ENCODE results near the gene SRSF11. TPM values are rescaled to one million over a fixed set of nuclear protein-coding genes. Genes with fewer than 3 reads are reported as not detected.

The SRSF11 gene
- total RNA-seq, 3 donors from 2014 or later (not counting 1 experiment from before 2014, with no cell fraction given) = 347 to 374 (median 359) TPM

DNA sequence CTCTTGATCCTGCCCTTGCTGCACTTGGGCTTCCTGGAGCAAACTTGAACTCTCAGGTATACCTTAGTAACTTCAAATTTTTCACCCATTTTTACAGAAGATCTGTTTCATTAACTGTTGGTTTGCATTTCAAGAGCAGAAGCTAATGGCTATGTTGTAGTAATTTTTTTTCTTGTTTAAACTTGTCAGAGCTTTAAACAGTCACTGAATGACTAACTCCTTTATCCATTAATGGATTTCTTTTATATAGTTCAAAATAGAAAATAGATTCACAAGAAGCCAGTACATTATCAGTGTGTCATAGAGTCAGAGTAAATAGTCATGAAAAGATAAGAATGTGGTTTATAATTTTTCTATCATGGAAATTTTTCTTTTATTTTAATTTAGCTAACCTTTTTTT lies 13.6 kb downstream of the SRSF11 start:
- H3K4me3 Mint-ChIP-seq = no peak overlapping the region
- TF ChIP-seq, protein P1, sequence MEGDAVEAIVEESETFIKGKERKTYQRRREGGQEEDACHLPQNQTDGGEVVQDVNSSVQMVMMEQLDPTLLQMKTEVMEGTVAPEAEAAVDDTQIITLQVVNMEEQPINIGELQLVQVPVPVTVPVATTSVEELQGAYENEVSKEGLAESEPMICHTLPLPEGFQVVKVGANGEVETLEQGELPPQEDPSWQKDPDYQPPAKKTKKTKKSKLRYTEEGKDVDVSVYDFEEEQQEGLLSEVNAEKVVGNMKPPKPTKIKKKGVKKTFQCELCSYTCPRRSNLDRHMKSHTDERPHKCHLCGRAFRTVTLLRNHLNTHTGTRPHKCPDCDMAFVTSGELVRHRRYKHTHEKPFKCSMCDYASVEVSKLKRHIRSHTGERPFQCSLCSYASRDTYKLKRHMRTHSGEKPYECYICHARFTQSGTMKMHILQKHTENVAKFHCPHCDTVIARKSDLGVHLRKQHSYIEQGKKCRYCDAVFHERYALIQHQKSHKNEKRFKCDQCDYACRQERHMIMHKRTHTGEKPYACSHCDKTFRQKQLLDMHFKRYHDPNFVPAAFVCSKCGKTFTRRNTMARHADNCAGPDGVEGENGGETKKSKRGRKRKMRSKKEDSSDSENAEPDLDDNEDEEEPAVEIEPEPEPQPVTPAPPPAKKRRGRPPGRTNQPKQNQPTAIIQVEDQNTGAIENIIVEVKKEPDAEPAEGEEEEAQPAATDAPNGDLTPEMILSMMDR (IDR thresholded peaks at IDR 0.05) = no peak
- no peaks in the 10 kb centered on the region for H3K9me3 ChIP-seq (ENCODE audit: control insufficient read depth, insufficient read depth, low read length)
- no peak overlapping the region for H3K27ac ChIP-seq (ENCODE audit: low read length)
- peaks cover 93% of the 10 kb centered on the region for H3K36me3 ChIP-seq (ENCODE audit: control insufficient read depth, insufficient read depth, low read length)
- H3K4me3 ChIP-seq (ENCODE audit: low read length) = no peak overlapping the region
- no peak for DNase-seq
- no peak for ATAC-seq
- H3K36me3 Mint-ChIP-seq = peaks cover 25% of the 10 kb centered on the region
- H3K27me3 ChIP-seq (ENCODE audit: control insufficient read depth, insufficient read depth, low read length) = no peaks in the 10 kb centered on the region
- H3K4me1 Mint-ChIP-seq = peaks cover 19 to 34% of the 10 kb centered on the region in 2 donors
- no peaks in the 10 kb centered on the region for H3K27me3 Mint-ChIP-seq (ENCODE audit: low read depth in 2 of 2)
- intact Hi-C loops (cut with micrococcal nuclease) = no loop called here
- H3K27ac Mint-ChIP-seq = peak overlapping the region; percentile 46 to 77
- no peaks in the 10 kb centered on the region for H3K9me3 Mint-ChIP-seq
- H3K4me1 ChIP-seq (ENCODE audit: control insufficient read depth, insufficient read depth, low read length) = no peaks in the 10 kb centered on the region

DNA sequence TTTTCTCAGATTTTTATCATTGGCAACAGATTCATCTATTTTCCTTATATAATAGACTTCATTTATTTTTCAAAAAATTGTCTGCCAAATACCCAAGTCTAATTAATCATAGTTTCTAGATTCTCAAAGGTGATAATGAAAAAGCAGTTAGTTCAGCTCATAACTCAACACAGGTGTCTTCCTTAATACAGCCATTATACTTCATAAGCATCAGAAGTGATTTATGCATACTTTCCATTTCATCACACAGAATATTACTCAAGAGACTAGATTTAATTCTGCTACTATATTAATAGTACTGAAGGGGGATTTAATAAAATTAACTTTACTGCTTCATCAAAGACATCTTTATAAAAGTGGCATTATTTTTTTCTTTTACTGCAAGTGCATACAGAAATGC lies 18.8 kb downstream of the SRSF11 start:
- Mint-ChIP-seq H3K27ac (peak overlapping the region in 1 of 2 donors; percentile 29), H3K36me3 (peaks cover 27% of the 10 kb centered on the region), H3K4me1 (peaks cover 14 to 16% of the 10 kb centered on the region in 2 donors), H3K4me3 (no peak overlapping the region), H3K9me3 (no peaks in the 10 kb centered on the region), H3K27me3 (ENCODE audit: low read depth in 2 of 2) (no peaks in the 10 kb centered on the region)
- intact Hi-C loops (cut with micrococcal nuclease) = no loop called here
- Histone ChIP-seq H3K27ac (ENCODE audit: low read length) (no peak overlapping the region), H3K9me3 (ENCODE audit: control insufficient read depth, insufficient read depth, low read length) (no peaks in the 10 kb centered on the region), H3K4me1 (ENCODE audit: control insufficient read depth, insufficient read depth, low read length) (no peaks in the 10 kb centered on the region), H3K36me3 (ENCODE audit: control insufficient read depth, insufficient read depth, low read length) (peaks cover 94% of the 10 kb centered on the region), H3K4me3 (ENCODE audit: low read length) (no peak overlapping the region), H3K27me3 (ENCODE audit: control insufficient read depth, insufficient read depth, low read length) (no peaks in the 10 kb centered on the region)
- DNase-seq (no peak), ATAC-seq (no peak)
- TF ChIP-seq, protein P1 (IDR thresholded peaks at IDR 0.05) = no peak

DNA sequence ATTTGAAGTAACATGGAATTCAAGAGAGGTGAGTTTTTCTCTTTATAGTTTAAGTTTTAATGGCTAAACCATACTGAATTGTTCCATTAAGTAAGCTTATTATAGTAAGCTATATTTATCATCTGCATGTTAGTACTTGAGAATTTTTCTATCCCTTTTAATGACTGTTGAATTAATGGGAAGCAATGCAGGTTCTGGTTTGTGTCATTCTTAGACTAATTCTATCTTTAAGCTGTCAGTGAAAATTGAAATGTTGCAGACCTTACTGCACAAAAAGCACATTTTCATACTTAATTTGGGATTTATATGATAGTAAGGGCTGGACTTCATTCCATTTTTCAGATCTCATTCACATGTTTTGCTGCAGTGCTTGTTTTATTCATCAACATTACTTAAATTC lies 25.9 kb downstream of the SRSF11 start:
- no peaks in the 10 kb centered on the region for H3K9me3 ChIP-seq (ENCODE audit: control insufficient read depth, insufficient read depth, low read length)
- Mint-ChIP-seq H3K4me3 (no peak overlapping the region), H3K27ac (peak overlapping the region in 1 of 2 donors; percentile 35), H3K9me3 (no peaks in the 10 kb centered on the region), H3K27me3 (ENCODE audit: low read depth in 2 of 2) (no peaks in the 10 kb centered on the region), H3K36me3 (peaks cover 54% of the 10 kb centered on the region), H3K4me1 (peaks cover 5 to 15% of the 10 kb centered on the region in 2 donors)
- no peaks in the 10 kb centered on the region for H3K27me3 ChIP-seq (ENCODE audit: control insufficient read depth, insufficient read depth, low read length)
- no peak overlapping the region for H3K4me3 ChIP-seq (ENCODE audit: low read length)
- H3K36me3 ChIP-seq (ENCODE audit: control insufficient read depth, insufficient read depth, low read length) = peaks cover 98% of the 10 kb centered on the region
- no peak overlapping the region for H3K27ac ChIP-seq (ENCODE audit: low read length)
- H3K4me1 ChIP-seq (ENCODE audit: control insufficient read depth, insufficient read depth, low read length) = no peaks in the 10 kb centered on the region
- ATAC-seq = no peak
- no peak for DNase-seq
- TF ChIP-seq, protein P1 (IDR thresholded peaks at IDR 0.05) = no peak
- intact Hi-C loops (cut with micrococcal nuclease) = no loop called here

DNA sequence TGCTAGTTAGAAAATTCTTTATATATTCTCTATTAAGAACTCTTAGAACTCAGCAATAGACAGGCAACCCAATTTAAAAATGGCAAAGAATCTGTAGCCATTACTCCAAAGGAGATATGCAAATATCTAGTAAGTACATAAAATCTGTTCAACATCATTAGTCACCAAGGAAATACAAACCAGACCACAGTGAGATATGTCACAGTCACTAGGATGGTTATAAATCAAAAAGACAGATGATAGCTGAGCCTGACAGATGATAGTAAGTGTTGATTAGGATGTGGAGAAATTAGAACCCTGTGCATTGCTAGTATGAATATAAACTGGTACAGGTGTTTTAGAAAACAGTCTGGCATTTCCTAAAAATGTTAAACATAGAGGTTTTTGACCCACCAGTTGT lies 26.6 kb downstream of the SRSF11 start:
- Histone ChIP-seq H3K4me3 (ENCODE audit: low read length) (no peak overlapping the region), H3K27ac (ENCODE audit: low read length) (no peak overlapping the region), H3K27me3 (ENCODE audit: control insufficient read depth, insufficient read depth, low read length) (no peaks in the 10 kb centered on the region), H3K36me3 (ENCODE audit: control insufficient read depth, insufficient read depth, low read length) (peaks cover 94% of the 10 kb centered on the region), H3K9me3 (ENCODE audit: control insufficient read depth, insufficient read depth, low read length) (no peaks in the 10 kb centered on the region), H3K4me1 (ENCODE audit: control insufficient read depth, insufficient read depth, low read length) (no peaks in the 10 kb centered on the region)
- ATAC-seq (peak in 1 of 3 donors; percentile 61), DNase-seq (no peak)
- no peak overlapping the region for H3K4me3 Mint-ChIP-seq
- TF ChIP-seq, protein P1 (IDR thresholded peaks at IDR 0.05) = no peak
- intact Hi-C loops (cut with micrococcal nuclease) = no loop called here
- no peaks in the 10 kb centered on the region for H3K27me3 Mint-ChIP-seq (ENCODE audit: low read depth in 2 of 2)
- peaks cover 5 to 15% of the 10 kb centered on the region in 2 donors for H3K4me1 Mint-ChIP-seq
- peak overlapping the region; percentile 4 to 60 for H3K27ac Mint-ChIP-seq
- H3K36me3 Mint-ChIP-seq = peaks cover 54% of the 10 kb centered on the region
- H3K9me3 Mint-ChIP-seq = no peaks in the 10 kb centered on the region
